Hematopoietic multipotent progenitor cell treated with erythropoietin and hydrocortisone succinate and interleukin-3 and kit ligand, for 15 days (in vitro differentiated cells): ENCODE data around the gene MYO15B.
"Not testable (repeated sequence)": the region's sequence is repeated elsewhere in the genome, so short reads cannot be mapped to it uniquely, and the experiment has no call there.

Experiments
- DNase-seq: peaks from one replicate; pipeline ENCODE4 v3.0.0-alpha.2; 2015; ENCODE audit warnings: low spot score

The MYO15B gene

DNA sequence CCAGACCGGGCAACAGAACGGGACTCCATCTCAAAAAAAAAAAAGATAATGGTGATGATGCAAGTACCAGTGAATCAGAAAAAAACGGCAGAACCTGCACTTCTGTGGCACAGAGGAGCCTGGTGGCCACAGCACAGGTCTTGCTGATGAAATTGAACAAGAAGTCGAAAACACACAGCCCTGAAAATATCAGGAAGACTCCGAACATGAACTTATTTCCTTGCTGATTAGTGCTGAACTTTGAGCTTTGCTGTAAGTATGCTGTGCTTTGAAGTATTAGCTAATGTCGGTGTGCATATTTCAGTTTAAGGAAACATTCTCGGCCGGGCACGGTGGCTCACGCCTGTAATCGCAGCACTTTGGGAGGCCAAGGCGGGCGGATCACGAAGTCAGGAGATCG lies 10.9 kb upstream of the MYO15B start:
- no peak for DNase-seq

DNA sequence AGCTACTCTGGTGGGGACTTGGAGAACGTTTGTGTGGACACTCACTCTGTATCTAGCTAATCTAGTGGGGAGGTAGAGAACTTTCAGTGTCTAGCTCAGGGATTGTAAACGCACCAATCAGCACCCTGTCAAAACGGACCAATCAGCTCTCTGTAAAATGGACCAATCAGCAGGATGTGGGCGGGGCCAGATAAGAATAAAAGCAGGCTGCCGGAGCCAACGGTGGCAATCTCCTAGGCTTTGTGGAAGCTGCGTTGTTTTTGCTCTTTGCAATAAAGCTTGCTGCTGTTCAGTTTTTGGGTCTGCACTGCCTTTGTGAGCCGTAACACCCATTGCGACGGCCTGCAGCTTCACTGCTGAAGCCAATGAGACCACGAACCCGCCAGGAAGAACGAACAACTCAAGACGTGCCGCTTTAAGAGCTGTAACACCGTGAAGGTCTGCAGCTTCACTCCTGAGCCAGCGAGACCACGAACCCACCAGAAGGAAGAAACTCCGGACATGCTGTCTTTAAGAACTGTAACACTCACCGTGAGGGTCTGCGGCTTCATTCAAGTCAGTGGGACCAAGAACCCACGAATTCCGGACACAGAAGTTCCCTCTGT lies 6.4 kb upstream of the MYO15B start:
- not testable (repeated sequence) for DNase-seq

DNA sequence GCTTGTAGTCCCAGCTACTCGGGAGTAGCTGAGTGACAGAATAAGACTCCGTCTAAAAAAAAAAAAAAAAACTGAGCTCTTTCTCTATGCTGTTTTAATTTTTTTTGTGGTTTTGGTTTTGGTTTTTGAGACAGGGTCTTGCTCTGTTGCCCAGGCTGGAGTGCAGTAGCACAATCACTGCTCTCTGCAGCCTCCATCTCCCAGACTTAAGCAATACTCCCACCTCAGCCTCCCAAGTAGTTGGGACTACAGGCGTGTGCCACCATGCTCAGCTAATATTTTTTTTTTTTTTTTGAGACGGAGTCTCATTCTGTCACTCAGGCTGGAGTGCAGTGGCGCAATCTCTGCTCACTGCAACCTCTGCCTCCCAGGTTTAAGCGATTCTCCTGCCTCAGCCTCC lies 4.4 kb upstream of the MYO15B start:
- not testable (repeated sequence) for DNase-seq

DNA sequence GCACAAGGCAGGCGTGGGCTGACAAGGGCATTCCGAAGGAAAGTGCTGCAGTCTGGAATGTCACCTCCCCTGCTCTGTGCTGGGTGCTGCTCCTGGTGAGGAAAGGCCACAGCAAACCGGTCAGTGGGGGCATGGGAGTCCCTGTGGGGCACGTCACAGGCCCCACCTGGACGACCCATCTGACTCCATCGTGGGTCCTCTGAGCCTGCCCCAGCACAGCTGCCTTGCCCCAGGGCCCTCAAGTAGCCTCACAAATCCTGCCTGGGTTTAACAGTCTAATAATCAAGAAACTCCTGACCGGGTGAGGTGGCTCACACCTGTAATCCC lies 2.8 kb upstream of the MYO15B start:
- no peak for DNase-seq

DNA sequence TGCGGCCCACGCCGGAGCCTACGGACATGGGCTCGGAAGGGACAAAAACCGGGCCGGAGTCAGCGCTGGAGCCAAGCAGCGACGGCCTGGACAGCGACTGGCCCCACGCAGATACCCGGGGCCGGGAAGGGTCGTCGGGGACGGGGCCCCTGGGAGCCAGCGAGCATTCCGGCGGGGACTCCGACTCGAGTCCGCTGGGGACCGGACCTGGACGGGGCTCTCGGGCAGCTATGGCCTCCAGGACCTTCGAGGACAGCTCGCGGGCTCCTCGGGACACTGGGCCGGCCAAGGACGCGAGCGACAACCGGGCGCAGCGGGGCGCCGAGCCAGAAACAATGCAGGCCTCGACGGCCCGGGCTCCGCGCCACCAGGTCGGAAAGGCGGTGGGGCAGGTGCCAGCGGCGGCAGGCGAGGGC lies 1.0 kb downstream of the MYO15B start:
- no peak for DNase-seq

DNA sequence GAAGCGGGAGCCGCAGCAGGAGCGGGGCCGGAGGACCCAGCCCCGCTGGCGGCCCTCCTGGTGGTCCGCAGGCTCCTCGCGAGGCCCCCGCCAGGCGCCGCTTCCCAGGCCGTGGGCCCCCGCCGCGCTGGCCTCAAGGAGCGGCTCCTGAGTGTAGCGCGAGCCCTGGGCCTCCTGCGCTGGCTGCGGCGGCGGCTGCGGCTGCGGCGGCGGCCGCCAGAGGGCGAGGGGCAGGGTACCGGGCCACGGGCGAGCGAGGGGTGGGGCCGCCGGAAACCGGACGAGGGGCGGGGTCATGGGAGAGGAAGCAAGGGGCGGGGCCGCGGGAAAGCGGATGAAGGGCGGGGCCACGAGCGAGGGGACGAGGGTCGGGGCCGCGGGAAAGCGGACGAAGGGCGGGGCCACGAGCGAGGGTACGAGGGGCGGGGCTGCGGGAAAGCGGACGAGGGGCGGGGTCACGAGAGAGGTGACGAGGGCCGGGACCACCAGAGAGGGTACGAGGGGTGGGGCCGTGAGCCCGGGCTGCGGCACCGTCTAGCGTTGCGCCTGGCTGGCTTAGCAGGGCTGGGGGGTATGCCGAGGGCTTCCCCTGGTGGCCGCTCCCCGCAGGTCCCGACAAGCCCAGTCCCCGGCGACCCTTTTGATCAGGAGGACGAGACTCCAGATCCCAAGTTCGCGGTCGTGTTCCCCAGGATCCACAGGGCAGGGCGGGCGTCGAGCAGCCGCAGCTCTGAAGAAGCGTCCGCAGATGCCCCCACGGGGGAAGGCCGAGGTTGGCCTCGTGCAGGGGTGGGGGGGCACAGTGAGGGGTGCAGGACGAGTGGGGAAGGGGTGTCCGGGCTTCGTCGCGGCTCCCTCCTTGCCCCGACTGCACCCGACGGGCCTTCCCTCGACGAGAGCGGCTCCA lies 1.7 kb downstream of the MYO15B start:
- peak; percentile 87 for DNase-seq

DNA sequence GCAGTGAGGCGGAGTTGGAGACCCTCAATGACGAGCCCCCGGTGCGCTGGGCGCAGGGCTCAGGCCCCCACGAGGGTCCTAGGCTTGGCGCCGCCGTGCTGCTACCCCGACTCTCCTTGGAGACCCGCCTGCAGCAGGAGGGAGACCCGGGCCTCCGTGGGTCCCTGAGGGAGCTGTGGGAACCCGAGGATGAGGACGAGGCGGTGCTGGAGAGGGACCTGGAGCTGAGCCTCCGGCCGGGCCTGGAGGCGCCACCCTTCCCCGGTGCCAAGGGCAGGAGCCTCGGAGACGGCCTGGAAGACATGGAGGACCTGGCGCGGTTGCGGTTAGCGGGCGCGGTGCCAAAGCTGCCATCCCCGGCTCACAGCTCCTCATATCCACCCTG lies 2.3 kb downstream of the MYO15B start:
- DNase-seq = no peak

DNA sequence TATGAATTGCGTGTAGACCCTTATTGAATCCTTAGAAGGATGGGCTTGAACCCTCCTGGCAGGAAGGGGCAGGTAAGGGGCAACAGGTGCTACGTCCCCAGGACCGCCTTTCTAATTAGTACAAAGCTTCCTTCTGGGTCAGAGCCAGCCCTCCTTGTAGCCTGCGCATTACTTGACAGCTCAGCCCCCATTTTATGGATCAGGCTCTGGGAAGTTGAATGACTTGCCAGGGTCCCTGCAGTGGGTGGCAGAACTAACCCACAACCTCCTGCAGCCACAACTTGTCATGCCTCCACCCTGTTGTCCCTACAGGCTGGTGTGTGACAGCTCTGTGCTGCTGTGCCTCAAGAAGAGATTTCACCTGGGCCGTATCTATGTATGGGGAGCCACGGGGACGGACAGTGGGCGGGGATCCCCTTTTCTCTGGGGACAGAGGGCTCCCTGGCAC lies 2.7 kb downstream of the MYO15B start:
- no peak for DNase-seq

DNA sequence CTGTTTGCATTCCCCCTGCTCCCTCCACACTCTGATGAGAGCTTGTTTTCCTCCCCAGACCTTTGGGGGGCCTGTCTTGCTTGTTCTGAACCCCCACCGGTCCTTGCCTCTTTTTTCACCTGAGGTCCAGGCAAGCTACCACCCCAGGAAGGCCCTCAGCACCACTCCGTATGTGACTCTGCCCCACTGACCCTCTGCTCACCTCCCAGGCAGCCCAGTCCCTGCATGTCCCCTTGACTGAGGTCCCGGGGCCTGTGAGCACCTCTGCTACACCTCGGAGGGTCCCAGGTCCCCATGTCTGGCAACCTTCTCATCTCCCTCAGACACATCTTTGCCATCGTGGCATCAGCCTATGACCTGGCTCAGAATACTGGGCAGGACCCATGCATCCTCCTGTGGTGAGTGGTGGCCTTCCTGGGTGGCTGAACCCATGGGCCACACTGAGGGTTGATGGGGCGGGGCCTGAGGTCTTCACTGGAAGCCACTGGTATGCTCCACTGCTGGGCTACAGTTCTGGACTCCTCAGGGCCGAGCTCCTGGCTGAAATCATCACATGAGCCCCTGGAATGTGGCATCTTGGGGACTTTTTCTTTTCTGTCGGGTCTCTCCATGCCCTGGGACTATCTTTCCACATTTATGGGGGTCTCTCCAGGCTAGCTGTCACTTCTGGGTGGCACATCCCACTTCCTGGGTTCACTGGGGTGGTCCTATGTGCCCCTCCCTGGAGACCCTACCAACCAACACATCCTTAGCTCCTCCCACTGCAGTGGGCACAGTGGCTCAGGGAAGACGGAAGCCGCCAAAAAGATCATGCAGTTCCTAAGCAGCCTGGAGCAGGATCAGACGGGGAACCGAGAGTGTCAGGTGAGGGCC lies 3.5 kb downstream of the MYO15B start:
- no peak for DNase-seq

DNA sequence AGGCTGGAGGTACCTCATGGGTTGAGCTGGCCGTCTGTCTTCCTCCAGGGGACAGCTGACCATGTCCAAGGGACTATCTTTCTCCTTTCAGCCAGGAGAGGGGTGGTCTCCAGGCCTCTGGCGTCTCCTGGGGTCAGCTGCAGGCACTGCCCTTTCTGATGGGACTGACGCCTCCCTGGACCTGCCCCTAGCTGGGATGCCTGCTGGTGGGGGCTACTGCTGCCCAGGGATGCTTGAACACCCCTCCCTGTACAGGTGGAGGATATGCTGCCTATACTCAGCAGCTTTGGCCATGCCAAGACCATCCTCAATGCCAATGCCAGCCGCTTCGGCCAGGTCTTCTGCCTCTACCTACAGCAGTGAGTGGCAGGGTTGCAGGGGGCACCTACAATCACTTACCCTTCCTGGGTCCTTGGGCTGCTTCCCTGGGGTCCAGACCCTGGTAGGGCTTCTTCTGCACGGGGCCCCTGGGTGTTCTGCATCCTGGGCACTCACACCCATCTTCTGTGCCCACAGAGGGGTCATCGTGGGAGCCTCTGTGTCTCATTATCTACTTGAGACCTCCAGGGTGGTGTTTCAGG lies 4.2 kb downstream of the MYO15B start:
- DNase-seq = no peak

DNA sequence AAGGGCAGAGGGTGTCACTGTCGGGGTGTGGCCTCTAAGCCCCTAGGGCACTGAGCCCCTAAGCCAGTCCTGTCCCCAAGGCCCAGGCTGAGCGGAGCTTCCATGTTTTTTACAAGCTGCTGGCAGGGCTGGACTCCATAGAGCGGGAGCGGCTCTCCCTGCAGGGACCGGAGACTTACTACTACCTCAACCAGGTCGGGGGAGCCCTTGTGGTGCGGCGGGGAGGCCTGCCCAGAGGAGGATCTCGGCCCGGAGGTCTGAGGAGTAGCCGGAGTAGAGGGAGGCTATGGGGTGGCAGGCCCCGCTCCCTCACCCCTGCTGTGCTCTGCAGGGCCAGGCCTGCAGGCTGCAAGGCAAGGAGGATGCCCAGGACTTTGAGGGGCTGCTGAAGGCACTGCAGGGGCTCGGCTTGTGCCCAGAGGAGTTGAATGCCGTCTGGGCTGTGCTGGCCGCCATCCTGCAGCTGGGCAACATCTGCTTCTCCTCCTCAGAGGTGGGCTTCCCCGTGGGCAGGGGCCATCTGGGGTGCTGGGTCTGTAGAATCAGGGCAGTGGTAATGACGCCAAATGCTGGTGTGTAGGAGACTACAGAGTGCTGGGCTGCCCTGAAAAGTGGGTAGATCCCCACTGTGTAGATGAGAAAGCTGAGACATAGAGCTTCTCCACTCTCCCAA lies 4.9 kb downstream of the MYO15B start:
- DNase-seq = no peak

DNA sequence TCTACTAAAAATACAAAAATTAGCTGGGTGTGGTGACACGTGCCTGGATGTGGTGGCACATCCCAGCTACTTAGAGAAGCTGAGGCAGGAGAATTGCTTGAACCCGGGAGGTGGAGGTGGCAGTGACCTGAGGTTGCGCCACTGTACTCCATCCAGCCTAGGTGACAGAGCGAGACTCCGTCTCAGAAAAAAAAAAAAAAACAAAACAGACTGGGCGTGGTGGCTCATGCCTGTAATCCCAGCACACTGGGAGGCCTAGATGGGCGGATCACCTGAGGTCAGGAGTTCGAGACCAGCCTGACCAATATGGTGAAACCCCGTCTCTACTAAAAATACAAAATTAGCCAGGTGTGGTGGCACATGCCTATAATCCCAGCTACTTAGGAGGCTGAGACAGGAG lies 5.8 kb downstream of the MYO15B start:
- DNase-seq = not testable (repeated sequence)

DNA sequence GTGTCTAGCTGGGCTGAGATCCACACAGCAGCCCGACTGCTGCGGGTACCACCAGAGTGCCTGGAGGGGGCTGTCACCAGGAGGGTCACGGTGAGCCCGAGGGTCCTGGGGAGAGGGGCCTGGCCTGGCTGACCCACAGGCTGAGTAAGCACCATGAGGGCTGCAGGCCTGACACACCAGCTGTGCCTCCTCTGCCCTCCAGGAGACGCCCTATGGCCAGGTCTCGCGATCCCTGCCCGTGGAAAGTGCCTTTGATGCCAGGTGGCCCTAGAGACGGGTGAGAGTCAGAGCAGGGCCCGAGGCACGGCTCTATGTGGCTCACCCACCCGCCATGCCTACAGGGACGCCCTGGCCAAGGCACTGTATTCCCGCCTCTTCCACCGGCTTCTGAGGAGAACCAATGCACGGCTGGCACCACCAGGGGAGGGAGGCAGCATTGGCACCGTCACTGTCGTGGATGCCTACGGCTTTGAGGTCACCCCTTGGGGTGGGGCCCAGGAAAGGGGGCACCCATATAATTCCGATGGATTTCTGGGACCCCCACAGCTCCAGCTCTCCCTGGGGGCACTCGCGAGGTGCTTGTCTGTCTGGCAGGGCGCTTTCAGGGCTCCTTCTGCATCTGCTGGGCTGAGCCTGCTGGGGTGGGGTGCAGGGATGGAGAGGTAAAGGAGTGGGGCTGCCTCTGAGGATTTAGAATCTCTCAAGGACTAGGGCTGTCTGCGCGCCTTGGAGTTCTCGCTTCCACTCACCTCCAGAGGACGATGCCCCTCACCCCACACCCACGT lies 7.1 kb downstream of the MYO15B start:
- DNase-seq = no peak

DNA sequence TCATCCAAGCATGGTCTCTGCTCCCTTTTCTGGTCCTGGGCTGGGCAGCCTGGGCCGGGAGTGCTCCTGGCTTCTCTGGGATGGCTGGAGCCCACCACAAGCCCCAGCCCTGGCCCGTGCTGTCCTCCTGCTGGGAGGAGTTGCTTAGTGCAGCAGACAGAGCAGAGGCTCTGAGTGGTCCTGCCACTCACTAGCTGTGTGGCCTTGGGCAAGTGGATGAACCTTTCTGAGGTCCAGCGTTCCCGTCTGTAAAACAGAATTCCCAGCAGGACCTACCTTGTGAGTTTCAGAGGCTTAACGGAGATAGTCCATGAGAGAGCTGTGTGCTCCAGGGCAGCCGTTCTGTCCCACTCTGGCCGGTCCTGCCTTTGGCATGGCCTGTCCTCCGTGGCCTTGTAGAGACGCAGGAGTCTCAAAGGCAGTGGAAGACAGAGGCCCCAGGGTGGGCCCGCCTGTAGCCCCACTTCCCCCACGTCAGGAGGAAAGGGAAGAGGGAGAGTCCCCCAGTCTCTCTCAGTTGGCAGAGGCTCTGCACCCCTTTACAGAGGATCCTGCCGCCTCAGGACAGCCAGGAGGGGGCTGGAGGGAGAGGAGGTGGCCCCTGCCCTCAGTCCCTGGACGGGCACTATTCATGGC lies 7.8 kb downstream of the MYO15B start:
- DNase-seq = no peak

DNA sequence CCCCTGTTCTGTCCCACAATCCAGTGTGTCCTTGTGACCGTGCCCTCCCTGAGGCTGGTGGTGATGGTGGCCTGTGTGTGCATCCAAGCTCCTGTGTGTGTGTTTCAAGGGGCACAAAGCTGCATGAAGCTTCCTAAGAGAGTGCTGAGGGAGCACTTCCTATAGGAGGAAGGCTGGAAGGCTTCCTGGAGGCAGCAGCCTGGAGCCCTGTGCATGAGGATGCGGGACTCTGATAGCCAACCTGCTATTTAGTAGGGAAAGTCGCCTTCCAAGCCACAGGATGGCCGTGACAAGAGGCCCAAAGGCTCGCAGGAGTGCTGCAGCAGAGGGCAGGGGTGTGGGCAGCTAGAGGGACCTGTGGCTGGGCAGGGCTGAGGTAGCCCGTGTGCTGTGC lies 8.3 kb downstream of the MYO15B start:
- no peak for DNase-seq

DNA sequence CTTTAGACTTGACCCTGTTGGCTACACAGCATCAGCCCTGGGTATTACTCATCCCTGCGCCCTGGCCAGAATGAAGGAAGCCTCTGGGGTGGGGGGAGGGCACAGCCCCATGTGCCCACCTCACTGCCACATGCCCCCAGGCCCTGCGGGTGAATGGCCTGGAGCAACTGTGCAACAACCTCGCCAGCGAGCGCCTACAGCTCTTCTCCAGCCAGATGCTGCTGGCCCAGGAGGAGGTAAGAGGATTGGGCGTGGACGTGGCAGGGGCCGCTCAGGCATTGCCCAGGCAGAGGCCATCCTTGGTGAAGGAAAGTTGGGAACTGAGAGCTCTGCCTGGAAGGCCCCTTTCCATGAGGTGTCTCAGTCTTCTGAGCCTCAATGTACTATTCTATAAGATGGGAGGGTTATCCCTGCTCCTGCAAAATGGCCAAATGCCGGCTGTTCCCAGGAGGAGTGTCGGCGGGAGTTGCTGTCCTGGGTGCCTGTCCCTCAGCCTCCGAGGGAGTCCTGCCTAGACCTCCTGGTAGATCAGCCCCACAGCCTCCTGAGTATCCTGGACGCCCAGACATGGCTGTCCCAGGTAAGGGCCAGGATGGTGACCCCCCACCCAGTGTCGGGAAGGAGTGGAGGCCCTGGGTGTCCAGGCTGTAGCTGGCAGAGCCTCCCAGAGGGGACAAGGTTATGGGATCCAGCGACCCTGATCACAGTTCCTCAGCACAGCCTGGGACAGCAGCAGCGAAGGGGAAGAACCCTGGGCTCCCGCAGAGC lies 8.9 kb downstream of the MYO15B start:
- no peak for DNase-seq

DNA sequence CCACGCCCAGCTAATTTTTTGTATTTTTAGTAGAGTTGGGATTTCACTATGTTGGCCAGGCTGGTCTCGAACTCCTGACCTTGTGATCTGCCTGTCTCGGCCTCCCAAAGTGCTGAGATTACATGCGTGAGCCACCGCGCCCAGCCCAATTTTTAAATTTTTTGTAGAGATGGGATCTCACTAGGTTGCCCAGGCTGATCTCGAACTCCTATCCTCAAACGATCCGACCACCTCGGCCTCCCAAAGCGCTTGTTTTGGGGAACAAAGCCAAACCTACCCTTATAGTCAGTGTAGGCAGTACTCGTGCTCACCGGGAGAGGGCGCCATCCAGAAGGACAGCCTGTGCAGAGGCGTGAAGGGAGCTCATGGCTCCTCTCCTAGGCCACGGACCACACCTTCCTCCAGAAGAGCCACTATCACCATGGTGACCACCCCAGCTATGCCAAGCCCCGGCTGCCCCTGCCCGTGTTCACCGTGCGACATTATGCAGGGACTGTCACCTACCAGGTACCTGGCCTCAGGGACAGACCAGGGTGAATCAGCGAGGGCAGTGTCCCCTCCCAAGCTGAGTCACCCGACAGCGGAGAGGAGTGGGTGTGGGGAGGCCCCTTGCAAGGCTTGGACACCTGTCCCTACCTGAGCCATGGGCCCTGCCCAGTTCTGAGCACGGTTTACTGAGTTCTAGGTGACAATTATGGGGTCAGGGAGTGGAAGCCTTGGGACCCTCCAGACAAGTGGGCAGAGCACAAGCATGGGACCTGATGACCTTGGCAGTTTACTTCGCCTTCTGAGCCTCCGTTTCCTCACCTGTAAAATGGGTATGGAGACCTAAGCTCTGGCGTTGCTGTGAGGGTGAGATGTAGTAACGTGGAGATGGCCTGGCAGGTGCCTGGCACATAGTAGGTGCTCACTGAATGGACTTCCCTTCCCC lies 13.7 kb downstream of the MYO15B start:
- peak; percentile 73 for DNase-seq

DNA sequence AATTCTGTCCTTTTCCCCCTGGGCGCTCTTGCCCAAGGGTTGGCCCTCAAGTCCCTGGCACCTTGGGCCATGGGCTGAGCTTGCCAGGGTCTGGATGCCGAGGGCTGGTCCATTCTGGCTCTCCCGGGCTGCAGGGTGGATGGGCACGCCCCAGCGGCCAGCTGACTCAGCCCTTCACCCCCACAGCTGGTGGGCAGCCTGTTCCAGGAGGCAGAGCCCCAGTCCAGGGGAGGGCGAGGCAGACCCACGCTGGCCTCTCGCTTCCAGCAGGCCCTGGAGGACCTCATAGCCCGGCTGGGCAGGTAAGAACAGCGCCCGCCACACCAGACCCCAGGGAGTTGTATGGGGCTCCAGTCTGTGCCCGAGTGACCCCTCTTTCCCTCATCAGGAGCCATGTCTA lies 15.0 kb downstream of the MYO15B start:
- DNase-seq = no peak

DNA sequence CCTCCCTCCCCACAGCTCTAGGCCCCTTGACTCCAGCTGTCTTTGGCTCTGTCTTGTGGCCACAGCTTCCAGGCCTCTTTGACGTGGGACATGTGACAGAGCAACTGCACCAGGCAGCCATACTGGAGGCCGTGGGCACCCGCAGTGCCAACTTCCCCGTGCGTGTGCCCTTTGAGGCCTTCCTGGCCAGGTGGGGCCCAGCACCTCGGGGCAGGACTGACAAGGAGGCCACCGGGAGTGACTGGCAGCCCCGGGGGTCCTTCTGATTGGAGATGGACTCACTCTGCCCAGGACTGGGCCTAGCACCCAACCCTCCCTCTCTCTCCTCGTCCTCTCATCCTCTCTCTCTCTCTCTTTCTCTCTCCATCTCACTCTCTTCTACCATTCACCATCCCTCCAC lies 15.5 kb downstream of the MYO15B start:
- no peak for DNase-seq
